GM12878 (cell line): ENCODE data around the gene DSTN.

Source experiments
- ATF3 ChIP-seq: IDR thresholded peaks from 2 replicates; pipeline ENCODE4 v1.6.1; 2011; ENCODE audit warnings: low read depth, mild to moderate bottlenecking, low read length, moderate library complexity, borderline replicate concordance; ENCODE audit errors: extremely low read depth
- BCL11A ChIP-seq: IDR thresholded peaks from 2 replicates; pipeline ENCODE4 v1.6.1; 2011; ENCODE audit warnings: low read depth, low read length
- CEBPB ChIP-seq, 2 experiments: fragments of 150-350 bp in 1 of 2; IDR thresholded peaks; 2 replicates each; pipeline ENCODE4 v1.6.1; 2012 to 2014; ENCODE audit warnings: low read depth in 2 of 2, low read length in 2 of 2, borderline replicate concordance in 1 of 2, inconsistent platforms in 1 of 2
- CTCF ChIP-seq, 3 experiments: IDR thresholded peaks in 2 of 3; conservative IDR thresholded peaks in 1 of 3; 2 replicates each; pipeline ENCODE4 v1.5.1; 2011; ENCODE audit warnings: low read depth in 3 of 3, low read length in 3 of 3, mild to moderate bottlenecking in 3 of 3, control low read depth in 2 of 3, moderate library complexity in 2 of 3, inconsistent platforms in 1 of 3, mixed read lengths in 1 of 3; ENCODE audit not compliant: control insufficient read depth in 2 of 3, insufficient read depth in 1 of 3; ENCODE audit errors: extremely low read depth in 1 of 3
- EP300 ChIP-seq, 2 experiments: fragments of 150-350 bp in 1 of 2; IDR thresholded peaks; 2 replicates each; pipeline ENCODE4 v1.6.1; 2011 to 2012; ENCODE audit warnings: low read depth in 2 of 2, low read length in 2 of 2, borderline replicate concordance in 1 of 2, improper control_type of control experiment in 1 of 2, inconsistent platforms in 1 of 2; ENCODE audit not compliant: control insufficient read depth in 1 of 2
- RAD21 ChIP-seq: IDR thresholded peaks from 2 replicates; pipeline ENCODE4 v1.6.1; 2011; ENCODE audit warnings: mild to moderate bottlenecking, low read depth, low read length, moderate library complexity; ENCODE audit not compliant: insufficient read depth

- TF ChIP-seq CTCF (IDR thresholded peaks at IDR 0.05 in 2 of 3, conservative IDR thresholded peaks at IDR 0.05 in 1 of 3; ENCODE audit: control insufficient read depth in 2 of 3, extremely low read depth in 1 of 3, insufficient read depth in 1 of 3, low read depth in 3 of 3, low read length in 3 of 3) (no peak), BCL11A (no peak), ATF3 (peak; percentile 67; the same call in 1 of the 2 replicates), RAD21 (no peak), EP300 (IDR thresholded peaks at IDR 0.05; ENCODE audit: borderline replicate concordance in 1 of 2, control insufficient read depth in 1 of 2, low read depth in 2 of 2, low read length in 2 of 2) (no peak), CEBPB (IDR thresholded peaks at IDR 0.05; ENCODE audit: borderline replicate concordance in 1 of 2, low read depth in 2 of 2, low read length in 2 of 2) (no peak)
Observed at GRCh38 chr20:17525650-17526049, 44.2 kb upstream of the DSTN start.
